NT2/D1 (cell line): ENCODE results near the gene NCAPG2.

ENCODE experiments used
- DNase-seq: peaks from one replicate; pipeline ENCODE4 v3.0.0-alpha.2; 2011; ENCODE audit warnings: low read depth, low spot score
- H3K27me3 ChIP-seq: 2 replicates; pipeline ENCODE4 v1.6.0; 2011; ENCODE audit warnings: mild to moderate bottlenecking; ENCODE audit not compliant: insufficient read length, insufficient read depth
- H3K36me3 ChIP-seq: 2 replicates; pipeline ENCODE4 v1.6.1; 2011; ENCODE audit warnings: mild to moderate bottlenecking, low read length, mixed read lengths; ENCODE audit not compliant: insufficient read depth, insufficient read length
- H3K4me1 ChIP-seq: 2 replicates; pipeline ENCODE4 v1.5.1; 2011; ENCODE audit not compliant: insufficient read depth, insufficient read length
- H3K4me3 ChIP-seq: 2 replicates; pipeline ENCODE4 v1.5.1; 2011; ENCODE audit warnings: low read depth; ENCODE audit not compliant: insufficient read length
- H3K9ac ChIP-seq: 2 replicates; pipeline ENCODE4 v1.6.0; 2011; ENCODE audit warnings: low read depth; ENCODE audit not compliant: insufficient read length
- H3K9me3 ChIP-seq: 2 replicates; pipeline ENCODE4 v1.5.1; 2011; ENCODE audit warnings: mild to moderate bottlenecking, low read length; ENCODE audit not compliant: insufficient read depth
- SUZ12 ChIP-seq: IDR thresholded peaks from 2 replicates; pipeline ENCODE4 v1.6.1; 2011; ENCODE audit not compliant: insufficient read length, insufficient read depth; ENCODE audit errors: extremely low read depth
- YY1 ChIP-seq: IDR thresholded peaks from 2 replicates; pipeline ENCODE4 v1.6.1; 2011; ENCODE audit not compliant: insufficient read length, insufficient read depth
- ZNF274 ChIP-seq: IDR thresholded peaks from 2 replicates; pipeline ENCODE4 v1.6.1; 2011; ENCODE audit warnings: mild to moderate bottlenecking, low read depth, low read length

Gene NCAPG2

GRCh38 chr7:158590181-158590530 lies 114.4 kb downstream of the NCAPG2 start:
- H3K4me1 ChIP-seq, result no peaks in the 10 kb centered on the region
- peaks cover 46% of the 10 kb centered on the region for H3K27me3 ChIP-seq
- no peak overlapping the region for H3K9ac ChIP-seq
- no peak overlapping the region for H3K4me3 ChIP-seq
- no peaks in the 10 kb centered on the region for H3K36me3 ChIP-seq
- H3K9me3 ChIP-seq, result peaks cover 3% of the 10 kb centered on the region; the same call in 1 of the 2 replicates
- TF ChIP-seq SUZ12, result no peak
- no peak for TF ChIP-seq YY1
- TF ChIP-seq ZNF274, result no peak
- no peak for DNase-seq

DNA sequence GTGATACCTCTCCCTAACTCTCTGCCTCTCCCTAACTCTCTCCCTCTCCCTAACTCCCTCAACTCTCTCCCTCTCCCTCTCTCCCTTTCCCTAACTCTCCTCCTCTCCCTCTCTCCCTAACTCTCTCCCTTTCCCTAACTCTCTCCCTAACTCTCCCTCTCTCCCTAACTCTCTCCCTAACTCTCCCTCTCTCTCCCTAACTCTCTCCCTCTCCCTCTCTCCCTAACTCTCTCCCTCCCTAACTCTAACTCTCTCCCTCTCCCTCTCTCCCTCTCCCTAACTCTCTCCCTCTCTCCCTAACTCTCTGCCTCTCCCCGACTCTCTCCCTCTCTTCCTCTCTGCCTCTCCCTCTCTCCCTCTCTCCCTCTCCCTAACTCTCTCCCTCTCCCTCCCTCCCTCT lies 115.0 kb downstream of the NCAPG2 start:
- no peak for TF ChIP-seq SUZ12
- TF ChIP-seq YY1, result no peak
- TF ChIP-seq ZNF274, result no peak
- no peak overlapping the region for H3K9ac ChIP-seq
- no peak for DNase-seq
- peaks cover 51% of the 10 kb centered on the region for H3K27me3 ChIP-seq
- no peak overlapping the region for H3K4me3 ChIP-seq
- no peaks in the 10 kb centered on the region for H3K9me3 ChIP-seq
- no peaks in the 10 kb centered on the region for H3K36me3 ChIP-seq
- H3K4me1 ChIP-seq, result no peaks in the 10 kb centered on the region

DNA sequence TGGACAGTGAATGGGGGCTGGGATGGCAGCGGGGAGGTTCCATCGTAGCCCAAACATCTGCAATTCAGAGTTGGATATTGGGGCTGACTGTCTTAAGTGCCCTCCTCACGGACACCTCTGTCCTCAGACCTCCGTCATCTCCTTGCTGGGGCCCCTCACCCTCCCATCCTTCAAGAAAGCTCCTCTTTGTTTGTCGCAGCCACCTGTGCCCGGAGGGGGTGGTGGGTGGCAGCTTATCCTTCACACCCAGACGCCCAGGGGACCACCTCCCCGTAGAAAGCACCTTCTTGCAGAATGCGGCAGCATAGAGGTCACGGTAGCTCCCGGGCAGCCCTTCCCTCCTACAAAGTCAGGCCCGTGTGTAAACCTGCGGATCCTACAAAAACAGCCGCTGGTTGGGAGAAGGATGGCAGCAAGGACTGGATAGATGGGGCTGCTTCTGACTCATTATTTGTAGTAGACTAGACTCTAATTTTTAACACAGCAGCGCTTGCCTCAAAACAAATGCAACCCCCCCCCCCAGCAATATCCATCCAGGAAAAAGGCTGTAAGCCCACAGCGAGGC lies 115.6 kb downstream of the NCAPG2 start:
- H3K27me3 ChIP-seq, result peaks cover 57% of the 10 kb centered on the region
- TF ChIP-seq YY1 (no peak), ZNF274 (no peak), SUZ12 (no peak)
- H3K4me3 ChIP-seq, result no peak overlapping the region
- H3K36me3 ChIP-seq, result no peaks in the 10 kb centered on the region
- DNase-seq, result no peak
- no peak overlapping the region for H3K9ac ChIP-seq
- no peaks in the 10 kb centered on the region for H3K9me3 ChIP-seq
- H3K4me1 ChIP-seq, result no peaks in the 10 kb centered on the region

DNA sequence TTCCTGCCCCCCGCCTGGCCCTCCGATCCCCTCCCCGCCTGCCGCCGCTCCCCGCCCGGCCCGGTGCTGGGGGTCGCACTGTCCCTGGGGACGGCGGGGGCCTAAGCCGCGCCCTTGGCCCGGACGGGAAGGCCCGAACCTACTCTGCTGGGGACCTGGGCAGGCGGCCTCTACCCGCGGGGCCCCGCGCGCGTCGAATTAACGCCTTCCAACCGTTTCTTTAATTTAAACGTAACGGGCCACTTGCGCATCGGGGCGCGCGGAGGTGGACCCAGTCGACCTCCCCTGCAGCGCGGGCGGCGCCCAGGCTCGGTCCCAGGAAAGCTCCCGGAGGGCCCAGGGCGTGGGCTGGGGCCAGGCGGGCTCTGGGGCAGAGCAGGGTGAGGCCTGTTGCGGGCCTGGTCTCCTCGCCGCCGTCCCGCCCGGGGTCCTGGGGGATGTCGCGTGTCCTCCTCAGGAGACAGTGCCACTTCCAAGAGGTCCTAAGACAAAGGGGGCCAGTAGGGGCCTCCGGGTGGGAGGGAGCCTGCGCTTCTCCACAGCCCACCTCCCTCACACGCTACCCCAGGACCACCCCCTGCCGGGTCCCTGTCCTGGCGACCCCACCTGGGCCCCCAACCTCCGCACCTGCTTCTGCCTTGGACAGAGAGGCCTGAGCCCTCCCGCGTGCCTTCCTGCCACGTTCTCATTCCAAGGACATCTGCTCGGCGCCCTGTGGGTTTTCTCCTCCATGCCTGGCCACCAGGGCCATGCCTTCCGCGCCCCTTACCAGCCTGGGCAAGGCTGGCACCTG lies 116.3 kb downstream of the NCAPG2 start:
- H3K27me3 ChIP-seq, result peaks cover 59% of the 10 kb centered on the region
- DNase-seq, result no peak
- H3K9ac ChIP-seq, result peak overlapping the region; percentile 42
- TF ChIP-seq SUZ12, result no peak
- no peak for TF ChIP-seq ZNF274
- TF ChIP-seq YY1, result no peak
- no peaks in the 10 kb centered on the region for H3K36me3 ChIP-seq
- no peaks in the 10 kb centered on the region for H3K4me1 ChIP-seq
- H3K4me3 ChIP-seq, result peak overlapping the region; percentile 32
- H3K9me3 ChIP-seq, result no peaks in the 10 kb centered on the region

- no peak for TF ChIP-seq ZNF274
- TF ChIP-seq YY1, result no peak
- peaks cover 59% of the 10 kb centered on the region for H3K27me3 ChIP-seq
- no peaks in the 10 kb centered on the region for H3K4me1 ChIP-seq
- H3K9ac ChIP-seq, result peak within 1 kb of the TSS; percentile 42
- H3K4me3 ChIP-seq, result peak within 1 kb of the TSS; percentile 32
- DNase-seq, result peak; percentile 62
- no peaks in the 10 kb centered on the region for H3K36me3 ChIP-seq
- H3K9me3 ChIP-seq, result no peaks in the 10 kb centered on the region
Measured at GRCh38 chr7:158587162-158588084, 117.2 kb downstream of the NCAPG2 start, which contains the start of gene PTPRN2. Gene PTPRN2 (minus strand): TSS chr7:158587823.

DNA sequence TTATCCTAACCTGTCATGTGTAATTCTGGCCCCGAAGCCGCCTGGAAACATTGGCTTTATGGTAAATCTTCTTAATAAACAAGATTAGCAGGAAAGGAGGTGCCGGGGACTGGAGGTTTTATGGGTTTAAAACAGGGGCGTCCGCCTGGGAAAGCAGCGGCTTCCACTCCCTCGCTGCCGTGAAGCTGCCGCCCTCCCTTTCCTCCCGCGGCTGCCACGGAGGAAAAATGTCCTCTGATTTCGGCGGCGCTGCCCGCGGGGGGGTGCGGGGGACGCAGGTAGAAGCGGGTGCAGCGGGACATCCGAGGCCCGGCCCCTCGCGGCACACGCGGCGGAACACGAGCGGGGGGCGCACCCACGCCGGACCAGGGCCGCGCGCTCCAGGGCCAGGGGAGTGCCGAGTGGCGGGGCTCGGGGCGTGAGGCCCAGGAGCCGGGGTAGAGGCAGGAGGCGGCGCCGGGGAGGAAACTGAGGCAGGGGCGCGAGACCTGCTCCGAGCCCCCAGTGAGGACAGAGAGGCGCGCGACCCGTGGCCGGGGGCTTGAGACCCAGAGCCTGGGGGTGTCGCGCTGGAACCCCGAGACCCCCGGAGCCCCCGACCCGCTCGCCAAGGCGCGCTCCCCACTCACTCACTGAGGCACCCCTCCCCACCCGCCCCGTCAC lies 118.0 kb downstream of the NCAPG2 start:
- TF ChIP-seq YY1 (no peak), SUZ12 (no peak), ZNF274 (no peak)
- H3K36me3 ChIP-seq, result no peaks in the 10 kb centered on the region
- no peaks in the 10 kb centered on the region for H3K9me3 ChIP-seq
- no peak overlapping the region for H3K4me3 ChIP-seq
- no peak for DNase-seq
- no peak overlapping the region for H3K9ac ChIP-seq
- H3K4me1 ChIP-seq, result no peaks in the 10 kb centered on the region
- H3K27me3 ChIP-seq, result peaks cover 56% of the 10 kb centered on the region
